Activated CD4-positive, alpha-beta T cell treated with anti-CD3 and anti-CD28 coated beads, Interleukin-10, Interleukin-2, amounts not matched to agents 100 ng/mL and 50 ng/mL, durations not matched to agents 16 hours and 8 hours (primary cell): Measurements from ENCODE around the gene DUT.
"Not testable (repeated sequence)": the region's sequence is repeated elsewhere in the genome, so short reads cannot be mapped to it uniquely, and the experiment has no call there.

Experiments
- DNase-seq: peaks from one replicate; pipeline ENCODE4 v3.0.0-alpha.2; 2020

Gene DUT

DNA sequence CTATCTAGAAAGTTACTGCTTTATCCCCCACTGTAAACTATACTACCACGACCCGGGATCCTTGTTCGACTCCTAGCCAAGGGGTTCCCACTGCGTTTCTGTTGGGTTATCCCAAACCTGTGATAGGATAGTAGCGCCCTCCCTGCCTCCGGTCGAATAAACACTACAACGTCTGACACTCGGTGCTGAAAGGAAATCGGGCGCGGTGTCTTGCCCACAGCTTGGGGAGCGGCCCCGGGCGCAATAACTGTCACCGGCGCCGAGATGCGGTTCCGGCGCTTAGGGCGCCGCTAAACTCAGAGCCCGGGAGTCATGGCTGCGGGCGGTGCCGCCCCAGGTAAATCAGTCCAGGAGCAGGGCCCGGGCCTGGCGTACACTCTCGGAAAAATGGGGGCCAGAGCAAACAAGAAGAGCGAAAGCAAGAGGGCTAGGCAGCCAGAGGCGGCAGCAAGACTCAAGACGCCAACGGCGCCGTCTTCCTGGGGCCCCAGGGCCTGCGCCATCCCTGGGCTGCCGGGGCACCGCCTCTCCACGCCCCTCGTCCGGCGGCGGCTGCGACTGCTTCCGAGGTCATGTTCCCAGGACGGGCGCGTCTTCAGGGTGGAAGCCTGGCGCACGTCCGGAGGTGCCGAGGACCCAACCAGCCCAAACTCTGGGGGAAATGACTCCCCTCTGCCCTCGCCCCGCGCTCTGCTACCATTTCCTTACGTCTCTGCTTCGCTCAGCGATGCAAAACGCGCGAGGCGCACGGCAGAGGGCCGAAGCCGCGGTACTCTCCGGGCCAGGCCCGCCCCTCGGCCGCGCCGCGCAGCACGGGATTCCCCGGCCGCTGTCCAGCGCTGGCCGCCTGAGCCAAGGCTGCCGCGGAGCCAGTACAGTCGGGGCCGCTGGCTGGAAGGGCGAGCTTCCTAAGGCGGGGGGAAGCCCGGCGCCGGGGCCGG lies at the start of gene DUT:
Gene DUT, plus strand, starts transcription at position 575 of the 941 bp plus-strand sequence. Its CDS starts 87 bp downstream, at position 662.
- peak; percentile 89 for DNase-seq

DNA sequence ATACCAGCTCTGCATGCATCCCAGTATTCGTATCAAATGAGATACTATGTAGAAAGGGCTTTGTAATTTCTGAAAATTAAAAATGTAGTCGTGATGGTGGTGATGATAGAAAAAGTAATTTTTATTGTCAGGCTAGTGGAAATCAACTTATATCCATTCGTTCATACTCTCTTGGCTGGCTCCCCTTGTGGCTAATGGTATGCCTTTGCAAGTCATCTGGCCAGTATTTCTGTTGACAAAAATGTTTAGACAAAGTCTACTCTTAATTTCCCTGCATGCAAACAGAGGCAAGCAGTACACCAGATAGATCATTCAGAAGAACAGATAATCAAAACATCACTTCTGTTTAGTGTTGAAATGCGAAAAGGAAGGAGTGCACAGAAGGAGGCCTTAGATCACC lies 49.6 kb upstream of the DUT start:
- DNase-seq = no peak

DNA sequence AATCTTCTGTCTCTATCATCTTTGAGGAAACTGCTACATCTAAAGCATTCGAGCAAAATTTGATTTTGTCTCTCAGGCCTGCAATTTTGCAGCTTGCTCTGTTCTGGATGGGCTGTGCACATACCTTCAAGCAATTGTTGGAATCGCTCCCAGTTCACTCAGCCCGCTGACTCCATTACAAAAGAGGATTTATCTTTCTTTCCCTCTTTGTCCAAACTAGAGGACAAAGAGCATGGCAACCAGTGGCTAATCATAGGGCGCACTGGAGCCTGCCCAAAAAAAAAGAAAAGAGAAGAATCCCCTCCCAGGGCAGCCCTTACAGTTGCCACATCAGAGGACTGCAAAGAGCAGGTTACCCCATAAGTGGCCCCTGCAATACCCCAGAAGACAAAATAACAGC lies 49.0 kb upstream of the DUT start:
- no peak for DNase-seq

DNA sequence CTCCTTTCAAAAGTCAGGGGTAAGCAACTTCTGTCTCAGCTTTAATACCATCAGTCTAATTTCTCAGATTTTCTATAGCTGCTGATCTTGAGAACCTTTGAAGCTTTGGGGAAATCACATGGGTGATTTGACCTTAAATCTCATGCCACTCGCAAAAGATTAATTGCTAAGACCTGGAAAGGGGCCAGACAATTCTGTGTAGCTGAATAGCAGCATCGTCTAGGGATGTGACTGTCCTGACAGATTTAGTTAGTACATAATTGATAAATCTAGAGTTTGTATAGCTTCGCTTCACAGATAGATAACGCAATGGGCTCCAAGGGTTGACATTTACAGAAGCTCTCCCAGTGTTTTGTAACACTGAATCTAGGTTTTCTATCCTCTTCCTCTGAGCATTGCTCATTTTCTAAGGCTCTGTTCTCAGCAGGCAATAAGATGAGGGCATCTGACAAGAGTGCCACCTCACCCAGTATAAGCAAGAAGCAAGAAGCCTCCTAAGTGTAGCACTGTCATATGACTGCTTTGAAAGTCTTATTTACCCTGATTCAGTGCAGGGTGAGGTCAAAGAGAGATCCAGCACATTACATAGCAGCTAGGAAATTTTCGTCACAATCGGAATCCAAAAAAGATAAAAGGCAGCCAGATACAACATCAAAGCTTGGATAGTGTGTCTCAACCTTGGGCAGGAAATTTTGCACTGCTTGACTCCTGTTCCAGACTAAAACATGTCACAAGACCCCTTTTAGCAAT lies 47.7 kb upstream of the DUT start:
- DNase-seq = no peak

DNA sequence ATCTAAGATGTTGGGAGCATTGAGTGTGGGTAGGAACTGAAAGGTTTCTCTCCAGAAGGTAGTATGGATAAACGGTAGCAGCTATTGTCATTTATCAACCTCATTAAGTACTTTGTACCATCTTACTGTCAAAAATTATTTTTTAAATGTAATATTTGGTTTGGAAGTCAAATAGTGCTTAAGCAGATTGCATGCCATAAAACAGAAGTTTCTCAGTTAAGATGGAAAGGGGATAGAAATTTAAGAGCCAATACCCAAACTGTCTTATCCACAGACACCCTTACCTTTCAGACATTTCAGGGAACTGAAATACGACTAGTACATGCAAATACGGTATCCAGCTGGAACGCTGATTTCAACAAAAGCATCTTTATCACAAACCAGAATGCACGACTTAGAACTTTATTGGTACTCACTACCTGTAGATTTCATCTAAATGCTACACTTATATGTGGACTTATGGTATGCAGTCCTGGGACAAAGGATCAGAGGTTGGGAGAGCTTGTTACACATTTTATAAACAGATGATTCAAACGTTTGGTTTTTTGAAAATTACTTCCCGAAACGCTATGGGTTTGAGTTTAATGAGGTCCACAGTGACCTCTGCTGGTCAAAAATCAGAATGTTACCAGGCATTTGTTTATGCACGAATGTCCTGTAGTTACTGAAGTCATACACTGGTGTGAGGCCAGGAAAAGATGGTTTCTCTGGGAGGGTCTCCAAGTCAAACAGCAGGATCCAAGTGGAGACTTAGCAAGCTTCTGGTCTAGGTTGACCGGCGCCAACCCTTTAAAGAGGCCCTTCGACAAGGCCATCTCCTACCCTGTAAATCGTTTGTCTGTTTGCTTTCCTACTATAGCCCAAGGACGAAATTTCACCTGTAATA lies 45.7 kb upstream of the DUT start:
- peak; percentile 66 for DNase-seq

DNA sequence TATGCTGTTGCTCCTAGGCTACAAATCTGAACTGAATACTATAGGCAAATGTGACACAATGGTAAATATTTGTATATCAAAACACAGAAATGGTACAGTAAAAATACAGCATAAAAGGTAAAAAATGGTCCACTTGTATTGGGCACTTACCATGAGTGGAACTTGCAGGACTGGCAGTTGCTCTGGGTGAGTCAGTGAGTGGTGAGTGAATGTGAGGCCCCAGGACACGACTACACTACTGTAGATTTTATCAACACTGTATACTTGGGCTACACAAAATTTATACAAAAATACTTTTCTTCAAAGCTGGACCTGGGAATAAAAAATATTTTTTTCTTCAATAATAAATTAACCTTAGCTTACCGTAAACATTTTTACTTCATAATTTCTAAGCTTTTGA lies 41.6 kb upstream of the DUT start:
- DNase-seq = no peak

DNA sequence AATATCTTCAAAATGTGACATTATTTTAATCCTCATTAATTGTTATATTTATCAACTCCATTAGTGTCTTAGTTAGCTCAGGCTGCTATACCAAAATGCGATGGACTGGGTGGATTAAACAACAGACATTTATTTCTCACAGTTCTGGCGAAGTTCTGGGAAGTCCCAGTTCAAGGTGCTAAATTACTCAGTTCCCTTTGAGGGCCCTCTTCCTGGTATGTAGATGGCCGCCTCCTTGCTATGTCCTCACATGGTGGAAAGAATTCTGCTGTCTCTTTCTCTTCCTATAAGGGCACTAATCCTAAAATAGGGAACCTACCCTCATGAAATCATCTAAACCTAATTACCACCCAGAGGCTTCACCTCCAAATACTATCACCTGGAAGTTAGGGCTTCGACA lies 38.8 kb upstream of the DUT start:
- DNase-seq = peak; percentile 10

DNA sequence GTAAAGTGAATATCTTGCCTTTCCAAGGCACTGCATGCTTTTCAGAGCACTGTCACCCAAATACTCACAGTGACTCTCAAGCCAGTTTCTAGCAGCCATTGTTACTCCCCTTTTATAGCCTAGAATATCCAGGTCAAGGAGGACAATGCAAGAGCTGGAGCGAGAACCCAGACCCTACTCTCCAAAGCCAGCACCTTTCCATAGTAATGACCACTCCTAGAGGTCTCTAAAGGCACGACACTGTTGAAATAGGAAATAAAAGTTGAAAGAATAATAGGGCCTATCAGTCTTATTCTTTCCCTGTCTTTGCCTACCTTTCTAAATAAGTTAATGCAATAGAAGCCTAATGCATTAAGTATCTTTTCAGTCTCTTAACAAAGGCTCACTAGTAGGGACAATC lies 33.6 kb upstream of the DUT start:
- DNase-seq = no peak

DNA sequence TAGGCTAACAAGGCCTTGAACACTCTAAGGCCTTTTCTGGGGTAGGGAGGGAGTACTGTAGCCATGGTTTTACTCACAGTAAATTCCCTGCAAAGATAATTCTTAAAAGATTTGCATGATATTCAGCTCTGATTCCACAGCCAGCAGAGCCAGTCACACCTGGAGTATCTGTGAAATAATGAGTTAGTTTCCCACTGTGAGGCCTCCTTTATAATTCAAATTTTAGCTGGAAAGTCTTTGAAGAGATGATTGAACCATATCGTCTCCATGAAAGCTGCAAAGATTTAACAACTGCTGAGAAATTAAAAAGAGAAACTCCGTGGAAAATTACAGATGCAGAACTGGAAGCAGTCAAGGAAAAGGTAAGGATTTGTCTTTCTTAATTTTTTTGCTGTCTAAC lies 32.3 kb upstream of the DUT start:
- DNase-seq = no peak

DNA sequence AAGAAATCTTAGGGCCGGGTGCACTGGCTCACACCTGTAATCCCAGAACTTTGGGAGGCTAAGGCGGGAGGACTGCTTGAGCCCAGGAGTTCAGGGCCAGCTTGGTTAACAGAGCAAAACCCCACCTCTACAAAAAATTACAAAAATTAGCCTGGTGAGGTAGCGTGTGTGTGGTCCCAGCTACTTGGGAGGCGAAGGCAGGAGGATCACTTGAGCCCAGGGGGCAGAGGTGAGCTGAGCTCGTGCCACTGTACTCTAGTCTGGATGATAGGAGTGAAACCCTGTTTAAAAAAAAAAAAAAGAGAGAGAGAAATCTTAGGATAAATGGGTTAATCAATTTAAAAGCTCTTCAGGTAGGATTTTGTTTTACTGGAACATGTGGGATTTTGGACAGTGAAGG lies 31.2 kb upstream of the DUT start:
- DNase-seq = no peak

DNA sequence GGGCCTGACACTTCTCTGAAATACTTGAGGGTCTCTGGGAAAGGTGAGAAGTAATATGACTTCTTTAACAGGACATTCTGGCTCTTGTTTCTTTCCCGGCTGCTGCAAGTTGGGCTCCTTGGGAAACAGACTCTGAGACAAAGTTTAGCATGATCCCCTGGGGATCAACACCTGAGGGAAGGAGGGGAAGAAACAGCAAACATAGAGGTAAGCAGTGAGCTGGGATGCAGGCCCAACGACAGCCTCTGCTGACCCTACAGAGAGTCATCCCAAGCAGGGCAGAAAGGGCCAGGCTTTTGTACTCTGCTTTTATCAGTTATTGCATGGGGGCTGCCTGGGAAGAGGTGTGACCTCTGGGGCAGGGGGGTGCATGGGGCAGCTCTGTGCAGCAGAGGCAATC lies 26.8 kb upstream of the DUT start:
- no peak for DNase-seq

DNA sequence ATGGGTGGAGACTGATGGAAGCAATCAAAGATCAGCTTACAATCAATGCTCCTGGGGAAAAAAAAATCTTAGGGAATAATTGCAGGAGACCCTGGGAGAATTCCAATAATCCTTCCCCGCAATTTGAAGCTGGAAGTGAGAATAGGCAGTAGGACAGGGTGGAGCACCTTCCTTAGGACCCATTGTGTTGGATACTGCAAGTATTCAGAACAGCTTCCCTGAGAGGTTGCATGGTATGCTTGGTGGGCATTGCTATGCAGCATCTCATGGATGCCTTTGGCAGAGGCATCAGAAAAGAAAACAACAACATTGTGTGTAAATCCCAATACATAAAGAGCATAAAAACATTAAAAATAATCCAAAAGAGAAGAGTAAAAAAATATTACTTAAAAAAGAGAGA lies 24.6 kb upstream of the DUT start:
- no peak for DNase-seq

DNA sequence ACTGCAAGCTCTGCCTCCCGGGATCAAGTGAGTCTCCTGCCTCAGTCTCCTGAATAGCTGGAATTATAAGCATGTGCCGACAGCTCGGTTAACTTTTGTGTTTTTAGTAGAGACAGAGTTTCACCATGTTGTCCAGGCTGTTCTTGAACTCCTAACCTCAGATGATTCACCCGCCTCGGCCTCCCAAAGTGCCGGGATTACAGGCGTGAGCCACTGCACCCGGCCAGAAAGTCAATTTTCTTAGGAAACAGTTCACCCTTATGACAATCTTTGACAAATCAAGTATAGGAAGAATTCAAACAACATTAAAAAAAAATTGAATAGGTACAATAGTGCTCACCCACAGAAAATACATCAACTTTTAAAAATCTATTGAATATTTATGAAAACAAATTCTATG lies 23.6 kb upstream of the DUT start:
- no peak for DNase-seq

DNA sequence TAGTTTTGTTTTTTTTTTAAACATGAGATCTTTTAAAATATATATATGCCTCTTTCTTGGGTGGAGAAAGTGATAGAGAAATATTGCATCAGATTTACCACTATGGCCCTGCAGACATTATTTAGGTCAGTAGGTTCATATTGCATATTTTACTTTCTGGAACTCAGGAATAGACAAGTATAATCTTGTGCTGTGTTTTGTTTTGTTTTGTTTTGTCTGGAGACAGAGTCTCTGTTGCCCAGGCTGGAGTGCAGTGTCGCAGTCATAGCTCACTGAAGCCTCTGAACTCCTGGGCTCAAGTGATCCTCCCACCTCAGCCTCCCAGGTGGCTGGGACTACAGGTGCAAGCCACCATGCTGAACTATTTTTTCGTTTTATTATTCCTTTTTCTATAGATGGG lies 21.5 kb upstream of the DUT start:
- no peak for DNase-seq

DNA sequence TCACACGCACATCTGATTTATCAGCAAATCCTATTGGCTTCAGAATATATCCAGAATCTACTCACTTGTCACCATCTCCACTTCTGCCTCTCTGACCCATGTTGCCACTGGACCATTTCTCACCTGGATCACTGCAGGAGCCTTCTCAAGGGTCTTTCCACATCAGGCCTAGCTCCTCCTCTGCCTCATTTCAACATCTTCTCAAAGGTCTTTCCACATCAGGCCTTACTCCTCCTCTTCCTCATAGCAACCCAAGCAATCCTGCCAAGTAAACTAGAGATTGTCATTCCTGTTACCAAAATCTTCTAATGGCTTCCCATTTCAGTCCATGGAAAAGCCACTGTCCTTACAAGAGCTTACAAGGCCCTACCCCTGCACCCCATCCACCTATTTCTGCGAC lies 18.0 kb upstream of the DUT start:
- DNase-seq = no peak

DNA sequence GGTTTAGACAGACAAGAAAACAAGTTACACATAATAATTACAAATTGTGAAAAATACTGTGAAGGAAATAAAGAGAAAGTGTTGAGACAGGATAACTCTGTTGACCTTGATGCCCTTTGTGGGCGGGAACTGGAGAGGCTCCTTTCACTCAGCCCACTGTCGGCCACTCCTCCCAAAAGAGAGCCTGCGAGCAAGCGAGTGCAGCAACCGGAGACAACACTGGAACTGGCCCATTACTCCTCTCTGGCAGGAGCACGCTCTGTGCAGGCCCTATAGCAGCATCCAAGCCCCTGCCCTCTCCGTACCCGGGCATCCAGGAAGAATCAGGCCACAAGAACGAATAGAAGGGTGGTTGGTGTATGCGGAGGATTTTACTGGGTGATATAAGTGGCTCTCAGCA lies 16.2 kb upstream of the DUT start:
- DNase-seq = no peak

DNA sequence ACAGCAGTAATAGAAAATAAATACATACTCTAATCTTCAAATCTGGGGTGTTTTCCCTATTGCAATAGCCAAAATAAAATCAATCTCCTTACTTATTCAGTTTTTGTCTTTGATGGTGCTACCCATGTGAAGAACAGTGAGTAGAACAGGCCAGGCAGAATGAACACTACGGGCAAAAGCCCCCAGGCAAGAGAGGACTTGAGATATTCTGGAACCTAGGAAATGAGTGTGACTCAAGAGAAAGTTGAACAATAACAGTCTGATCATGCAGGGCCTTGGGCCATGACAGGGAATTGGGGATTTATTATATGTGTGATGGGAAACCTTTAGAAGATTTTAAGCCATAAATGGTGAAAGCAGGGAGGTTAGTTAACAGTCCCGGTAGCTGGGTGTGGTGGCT lies 14.0 kb upstream of the DUT start:
- no peak for DNase-seq

DNA sequence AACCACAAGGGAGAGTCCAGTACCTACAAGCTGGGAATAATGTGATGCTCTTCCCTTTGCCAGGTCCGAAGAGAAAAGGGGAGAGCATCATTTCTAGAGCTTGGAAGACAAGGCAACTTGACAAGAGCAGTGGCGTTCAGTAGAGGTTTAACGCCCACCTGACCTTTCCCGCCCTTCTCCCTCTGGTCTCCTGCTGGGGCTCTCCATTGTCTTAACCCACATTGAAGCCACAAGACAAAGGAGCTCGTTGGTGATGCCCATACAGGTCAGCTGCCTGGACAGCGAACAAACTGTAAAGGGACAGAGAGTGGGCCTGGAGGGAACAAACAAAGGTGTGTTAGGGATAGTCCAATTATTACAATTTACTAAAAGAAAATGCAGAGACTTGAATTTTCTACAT lies 13.1 kb upstream of the DUT start:
- no peak for DNase-seq

DNA sequence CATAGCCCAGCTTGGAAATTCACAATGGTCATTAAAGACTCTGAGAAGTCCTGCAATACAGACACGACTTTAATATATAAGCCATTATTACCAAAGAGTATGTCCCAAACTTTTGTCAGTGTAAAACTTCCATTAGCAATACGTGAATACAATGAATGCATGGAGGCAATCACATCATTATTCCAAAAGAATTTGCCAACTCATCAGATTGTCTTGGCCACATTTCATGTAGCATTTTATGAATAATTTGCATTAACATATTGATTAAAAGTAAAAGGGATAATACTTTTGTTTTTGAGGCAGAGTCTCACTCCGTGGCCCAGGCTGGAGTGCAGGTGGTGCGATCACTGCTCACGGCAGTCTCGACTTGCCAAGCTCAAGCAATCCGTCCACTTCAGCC lies 7.9 kb upstream of the DUT start:
- no peak for DNase-seq

DNA sequence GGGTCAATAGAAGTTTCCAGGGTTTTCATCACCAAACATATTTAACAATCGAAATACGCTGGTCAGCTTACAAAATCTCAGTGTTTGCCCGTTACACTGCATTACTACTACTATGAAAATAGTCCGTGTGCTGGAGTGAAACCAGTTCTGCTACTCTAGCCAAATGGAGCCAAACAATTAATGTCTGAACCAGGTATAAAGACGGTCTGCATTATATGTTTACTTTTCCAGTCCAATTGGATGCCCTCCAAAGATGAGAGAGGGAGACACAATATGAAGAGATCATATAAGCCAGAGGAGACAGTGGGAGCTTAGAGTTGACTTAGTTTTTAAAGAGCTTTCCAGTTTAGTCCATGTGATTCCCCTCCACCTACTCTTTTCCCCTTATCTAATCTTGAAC lies 6.3 kb upstream of the DUT start:
- no peak for DNase-seq

DNA sequence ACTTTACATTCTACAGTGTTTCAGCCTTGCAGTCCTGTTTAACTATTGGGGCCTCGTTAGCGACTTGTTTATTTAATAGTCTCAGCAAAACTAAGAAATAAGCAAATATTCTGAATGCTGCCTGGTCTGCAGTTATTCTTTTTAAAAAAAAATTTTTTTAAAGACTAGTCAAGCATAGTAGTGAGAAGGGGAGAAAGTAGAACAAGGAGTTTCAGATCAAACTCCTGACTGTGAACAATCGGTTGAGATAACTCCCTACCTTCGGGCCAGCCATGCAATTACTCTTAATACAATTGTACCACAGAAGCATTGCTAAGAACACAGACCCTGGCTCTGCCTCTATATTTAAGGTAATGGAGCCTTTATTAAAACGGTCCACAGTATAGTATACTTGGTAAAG lies 5.8 kb upstream of the DUT start:
- DNase-seq = no peak

DNA sequence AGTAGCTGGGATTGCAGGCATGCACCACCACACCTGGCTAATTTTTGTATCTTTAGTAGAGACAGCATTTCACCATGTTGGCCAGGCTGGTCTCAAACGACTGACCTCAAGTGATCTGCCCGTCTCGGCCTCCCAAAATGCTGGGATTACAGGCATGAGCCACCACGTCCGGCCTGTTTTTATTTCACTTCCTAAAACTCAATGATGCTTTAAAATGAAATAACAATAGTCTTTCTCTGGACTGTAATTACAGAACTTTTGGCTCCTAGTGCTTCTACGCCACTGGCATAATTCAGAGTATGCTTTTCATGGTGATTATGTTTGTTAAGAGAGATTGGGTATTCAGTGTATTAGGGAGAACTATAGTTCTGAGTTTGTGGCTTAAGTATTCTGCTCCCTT lies 5.0 kb upstream of the DUT start:
- DNase-seq = not testable (repeated sequence)

DNA sequence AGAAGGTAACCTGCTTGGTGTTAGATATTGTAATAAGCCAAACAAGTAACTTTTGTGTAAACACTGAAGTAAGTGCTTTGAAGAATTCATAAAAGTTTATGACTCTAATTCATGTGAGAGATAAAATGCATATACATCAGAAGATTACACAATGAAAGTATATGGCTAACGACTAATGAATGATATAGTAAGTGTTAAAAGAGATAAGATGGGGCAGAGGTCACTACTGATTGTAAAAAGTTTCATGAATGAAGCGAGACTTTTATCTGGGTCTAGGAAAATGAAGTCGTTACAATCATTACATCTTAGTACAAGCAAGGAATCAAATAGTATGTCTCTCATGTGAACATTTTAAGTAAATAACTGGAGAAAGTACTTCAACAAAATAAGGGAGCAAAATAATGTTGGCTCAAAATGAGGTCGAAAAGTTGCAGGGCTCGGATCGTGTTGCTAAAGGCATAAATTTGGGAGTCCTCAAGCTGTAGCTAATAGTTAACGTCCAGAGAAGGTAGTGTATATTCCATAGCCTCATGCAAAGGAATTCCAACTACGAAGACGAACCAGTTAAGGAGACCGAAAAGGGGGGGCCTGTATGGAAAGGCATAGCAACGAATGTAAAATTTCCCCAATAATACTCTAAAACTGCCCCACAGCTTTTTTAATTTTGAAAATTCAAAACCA lies 984 bp upstream of the DUT start:
- DNase-seq = no peak
